ENCODE measurements around the gene MACF1. TPM values are rescaled to one million over a fixed set of nuclear protein-coding genes. Genes with fewer than 3 reads are reported as not detected.
"Not testable (repeated sequence)": the region's sequence is repeated elsewhere in the genome, so short reads cannot be mapped to it uniquely, and the experiment has no call there.

Gene MACF1
- polyA plus RNA-seq, 3 donors = 32.3 to 63.1 (median 61.9) TPM

DNA sequence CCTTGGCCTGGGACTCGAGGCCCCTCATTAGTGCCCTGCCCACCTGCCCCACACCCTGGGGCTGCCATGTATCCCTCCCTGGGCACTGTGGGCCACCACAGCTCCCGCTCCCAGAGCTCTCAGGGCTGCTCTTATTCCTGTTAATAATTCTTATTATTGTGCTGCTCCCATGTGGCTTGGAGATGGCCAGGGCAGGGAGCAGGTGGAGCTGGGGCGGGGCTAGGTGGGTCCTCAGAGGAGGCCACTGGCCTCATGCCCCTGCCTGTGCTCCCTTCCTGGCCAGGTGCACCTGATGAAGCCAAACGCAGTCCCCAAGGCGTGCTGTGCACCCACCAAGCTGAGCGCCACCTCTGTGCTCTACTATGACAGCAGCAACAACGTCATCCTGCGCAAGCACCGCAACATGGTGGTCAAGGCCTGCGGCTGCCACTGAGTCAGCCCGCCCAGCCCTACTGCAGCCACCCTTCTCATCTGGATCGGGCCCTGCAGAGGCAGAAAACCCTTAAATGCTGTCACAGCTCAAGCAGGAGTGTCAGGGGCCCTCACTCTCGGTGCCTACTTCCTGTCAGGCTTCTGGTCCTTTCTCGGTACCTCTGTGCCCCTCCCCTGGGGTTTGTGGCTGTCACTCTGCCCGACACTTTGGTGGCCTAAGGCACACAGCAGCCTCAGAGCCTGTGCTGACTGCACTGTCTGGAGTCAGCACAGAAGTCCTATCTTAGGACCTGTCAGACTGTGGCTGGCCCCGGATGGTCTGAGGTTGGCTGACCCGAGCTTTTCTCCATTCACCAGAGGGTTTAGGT is 321.1 kb downstream of the MACF1 start:
- H3K27ac ChIP-seq (ENCODE audit: low read depth, low read length) = no peak overlapping the region
- WGBS, 3 donors = 81 to 91% (median 82%) methylated on average over 17 of the region's 17 CpGs

DNA sequence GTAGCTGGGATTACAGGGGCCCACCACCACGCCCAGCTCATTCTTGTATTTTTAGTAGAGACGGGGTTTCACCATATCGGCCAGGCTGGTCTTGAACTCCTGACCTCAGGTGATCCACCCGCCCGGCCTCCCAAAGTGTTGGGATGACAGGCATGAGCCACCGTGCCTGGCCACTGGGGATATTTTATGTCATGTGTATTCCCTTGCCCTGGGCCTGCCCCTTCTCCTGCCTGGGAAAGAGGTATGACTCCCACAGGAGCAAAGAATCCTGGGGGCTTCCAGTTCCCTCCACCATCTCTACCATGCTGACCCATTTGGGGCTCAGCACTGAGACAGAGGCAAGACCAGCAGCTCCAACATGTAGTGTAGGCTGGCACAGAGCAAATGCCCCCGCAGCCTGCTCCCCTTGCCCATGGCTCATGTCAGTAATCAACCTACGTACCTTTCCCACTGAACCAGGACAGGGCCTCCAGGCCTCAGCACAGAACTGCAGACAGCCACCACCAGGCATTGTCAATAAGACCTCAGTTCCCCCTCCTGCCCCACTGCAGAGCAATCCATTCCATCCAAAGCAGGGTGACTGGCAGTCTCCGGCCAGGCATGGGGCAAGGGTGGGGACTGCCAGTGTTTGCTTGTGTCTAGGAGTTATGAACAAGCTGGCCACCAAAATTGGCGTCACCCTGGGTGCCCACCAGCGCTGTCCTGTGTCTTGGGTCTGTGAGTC is 322.1 kb downstream of the MACF1 start:
- 94 to 98% (median 95%) methylated on average over 11 of the region's 11 CpGs for WGBS, 3 donors
- no peak overlapping the region for H3K27ac ChIP-seq (ENCODE audit: low read depth, low read length)

- not testable (repeated sequence) for H3K27ac ChIP-seq (ENCODE audit: low read depth, low read length)
- WGBS, 3 donors = 90 to 91% (median 90%) methylated on average over 8 of the region's 8 CpGs
Observed at GRCh38 chr1:39527190-39527579, 322.7 kb downstream of the MACF1 start.

DNA sequence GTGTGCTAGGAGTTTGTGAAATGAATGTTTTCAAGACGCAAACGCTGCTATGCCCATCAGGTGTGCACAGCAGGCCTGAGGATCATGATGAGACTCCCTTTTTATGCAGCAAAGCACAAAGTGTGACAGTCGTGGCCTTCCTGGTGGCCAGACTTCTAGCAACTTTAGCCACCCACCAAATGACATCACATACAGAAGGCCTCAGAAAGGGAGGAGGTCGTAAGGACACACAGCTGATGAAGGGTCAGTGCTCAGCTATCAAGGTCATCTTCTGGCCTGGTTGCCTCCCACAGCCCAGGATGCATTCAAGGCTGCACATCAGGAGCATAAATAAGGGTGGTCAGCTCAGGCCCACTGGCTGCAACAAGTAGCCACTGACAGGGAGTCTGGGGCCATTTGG is 323.6 kb downstream of the MACF1 start:
- WGBS, 3 donors = 79 to 87% (median 86%) methylated on average over 4 of the region's 4 CpGs

DNA sequence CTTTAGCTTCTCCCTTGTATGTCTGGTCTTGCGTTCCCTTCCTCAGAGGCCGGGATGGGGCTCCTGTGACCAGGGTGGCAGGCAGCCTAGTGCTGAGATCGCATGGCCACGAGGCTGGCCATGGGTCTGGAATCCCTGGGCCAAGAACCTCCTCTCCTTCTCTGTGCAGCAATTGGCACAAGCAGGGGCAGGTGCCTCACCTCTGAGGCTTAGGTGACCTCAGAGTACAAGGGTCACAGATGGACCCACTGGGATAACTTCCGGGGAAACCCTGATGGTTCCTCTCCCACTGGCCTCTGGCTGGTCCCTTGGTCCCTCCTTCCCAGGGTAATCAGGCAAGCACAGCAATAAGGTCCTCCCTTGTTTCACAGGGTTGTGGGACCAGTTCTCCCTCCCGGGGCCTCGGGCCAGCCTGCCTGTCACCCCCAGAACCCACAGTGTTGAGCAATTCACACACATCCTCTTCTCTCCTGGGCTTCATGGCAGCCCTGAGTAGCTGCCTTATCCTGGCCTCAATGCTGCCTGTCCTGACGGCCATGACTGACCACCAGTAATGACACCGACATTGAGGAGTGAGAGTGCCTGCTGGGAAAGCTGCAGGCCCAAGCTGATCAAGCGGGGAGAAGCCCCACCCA is 325.5 kb downstream of the MACF1 start:
- no peak overlapping the region for H3K27ac ChIP-seq (ENCODE audit: low read depth, low read length)
- WGBS, 3 donors = 74 to 88% (median 79%) methylated on average over 10 of the region's 10 CpGs

More for the DNA sequence above, 323.6 kb downstream of the MACF1 start:
- no peak overlapping the region for H3K27ac ChIP-seq (ENCODE audit: low read depth, low read length)

DNA sequence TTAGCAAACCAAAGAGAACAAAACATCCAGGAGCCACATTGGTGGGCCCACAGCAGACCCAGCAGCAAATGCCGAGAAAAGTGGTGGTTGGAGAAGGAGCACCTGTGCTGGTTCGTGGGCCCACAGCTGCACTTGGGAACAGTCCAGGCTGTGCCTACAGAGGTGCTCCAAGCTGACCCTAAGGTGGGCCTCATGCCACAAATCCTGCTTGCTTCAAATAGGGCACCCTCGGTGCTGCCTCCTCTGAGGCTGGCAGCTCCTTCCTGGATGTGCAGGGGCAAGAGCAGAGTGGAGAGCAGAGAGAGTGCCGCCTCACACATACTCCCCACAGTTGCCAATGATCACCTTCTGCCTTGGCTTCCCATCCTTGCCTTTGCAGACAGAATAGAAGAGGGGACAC is 327.0 kb downstream of the MACF1 start:
- 86 to 99% (median 97%) methylated on average over 4 of the region's 4 CpGs for WGBS, 3 donors

GRCh38 chr1:39533442-39533841 is 328.9 kb downstream of the MACF1 start:
- H3K27ac ChIP-seq (ENCODE audit: low read depth, low read length) = no peak overlapping the region
- 93 to 97% (median 97%) methylated on average over 1 of the region's 1 CpG for WGBS, 3 donors

More for the DNA sequence above, 327.0 kb downstream of the MACF1 start:
- no peak overlapping the region for H3K27ac ChIP-seq (ENCODE audit: low read depth, low read length)

Other genes starting within 250 kb of the MACF1 start
- gene AKIRIN1, start 213.4 kb upstream of the MACF1 start, polyA plus RNA-seq = 10 to 100 TPM in 2 of 3 donors, 1 to 10 TPM in 1; 9.5 to 47.0 (median 45.8) TPM
- gene NDUFS5, start 178.3 kb upstream of the MACF1 start, polyA plus RNA-seq = 100 to 1,000 TPM; 285 to 896 (median 625) TPM